ENCODE results near the gene KCNA10.

- TF ChIP-seq CTCF (IDR thresholded peaks at IDR 0.05; ENCODE audit: low read length) (no peak), EZH2phosphoT487 (IDR thresholded peaks at IDR 0.05; ENCODE audit: low read length) (no peak), EZH2 (optimal IDR thresholded peaks at IDR 0.05; ENCODE audit: low read depth, low read length) (no peak)
These were observed 25.8 kb upstream of the KCNA10 start for GRCh38 chr1:110544753-110545152.

Measured in MM.1S (cell line).